ENCODE results near the gene PPFIA1.

Gene PPFIA1

GRCh38 chr11:70296681-70297080 is 26.2 kb downstream of the PPFIA1 start:
- no peak for DNase-seq (ENCODE audit: low read depth in 2 of 2, low spot score in 1 of 2)

- DNase-seq (ENCODE audit: low read depth in 2 of 2, low spot score in 1 of 2) = no peak
Measured at GRCh38 chr11:70297341-70297740, 26.9 kb downstream of the PPFIA1 start.

- DNase-seq (ENCODE audit: low read depth in 2 of 2, low spot score in 1 of 2) = no peak
Measured at GRCh38 chr11:70298243-70298915, 27.9 kb downstream of the PPFIA1 start.

GRCh38 chr11:70299636-70300035 is 29.1 kb downstream of the PPFIA1 start:
- DNase-seq (ENCODE audit: low read depth in 2 of 2, low spot score in 1 of 2) = no peak

GRCh38 chr11:70301191-70301590 is 30.7 kb downstream of the PPFIA1 start:
- DNase-seq (ENCODE audit: low read depth in 2 of 2, low spot score in 1 of 2) = no peak

GRCh38 chr11:70301721-70302418 is 31.4 kb downstream of the PPFIA1 start:
- DNase-seq (ENCODE audit: low read depth in 2 of 2, low spot score in 1 of 2) = no peak

- no peak for DNase-seq (ENCODE audit: low read depth in 2 of 2, low spot score in 1 of 2)
Measured at GRCh38 chr11:70302419-70302752, 31.9 kb downstream of the PPFIA1 start.

- DNase-seq (ENCODE audit: low read depth in 2 of 2, low spot score in 1 of 2) = no peak
Measured at GRCh38 chr11:70303070-70303469, 32.6 kb downstream of the PPFIA1 start.

- DNase-seq (ENCODE audit: low read depth in 2 of 2, low spot score in 1 of 2) = no peak
Measured at GRCh38 chr11:70304208-70304603, 33.7 kb downstream of the PPFIA1 start.

GRCh38 chr11:70305501-70305900 is 35.0 kb downstream of the PPFIA1 start:
- no peak for DNase-seq (ENCODE audit: low read depth in 2 of 2, low spot score in 1 of 2)

GRCh38 chr11:70306586-70307033 is 36.1 kb downstream of the PPFIA1 start:
- DNase-seq (ENCODE audit: low read depth in 2 of 2, low spot score in 1 of 2) = no peak

GRCh38 chr11:70307176-70307575 is 36.7 kb downstream of the PPFIA1 start:
- DNase-seq (ENCODE audit: low read depth in 2 of 2, low spot score in 1 of 2) = no peak

- no peak for DNase-seq (ENCODE audit: low read depth in 2 of 2, low spot score in 1 of 2)
Measured at GRCh38 chr11:70311616-70312015, 41.1 kb downstream of the PPFIA1 start.

- DNase-seq (ENCODE audit: low read depth in 2 of 2, low spot score in 1 of 2) = no peak
Measured at GRCh38 chr11:70312401-70313357, 42.2 kb downstream of the PPFIA1 start.

- DNase-seq (ENCODE audit: low read depth in 2 of 2, low spot score in 1 of 2) = no peak
Measured at GRCh38 chr11:70313945-70314344, 43.5 kb downstream of the PPFIA1 start.

- no peak for DNase-seq (ENCODE audit: low read depth in 2 of 2, low spot score in 1 of 2)
Measured at GRCh38 chr11:70314730-70315129, 44.2 kb downstream of the PPFIA1 start.

GRCh38 chr11:70315716-70316115 is 45.2 kb downstream of the PPFIA1 start:
- DNase-seq (ENCODE audit: low read depth in 2 of 2, low spot score in 1 of 2) = no peak

GRCh38 chr11:70317581-70318305 is 47.3 kb downstream of the PPFIA1 start:
- no peak for DNase-seq (ENCODE audit: low read depth in 2 of 2, low spot score in 1 of 2)

- DNase-seq (ENCODE audit: low read depth in 2 of 2, low spot score in 1 of 2) = no peak
Measured at GRCh38 chr11:70319396-70320076, 49.0 kb downstream of the PPFIA1 start.

- no peak for DNase-seq (ENCODE audit: low read depth in 2 of 2, low spot score in 1 of 2)
Measured at GRCh38 chr11:70322666-70323065, 52.2 kb downstream of the PPFIA1 start.

- no peak for DNase-seq (ENCODE audit: low read depth in 2 of 2, low spot score in 1 of 2)
Measured at GRCh38 chr11:70323806-70324205, 53.3 kb downstream of the PPFIA1 start.
